HL-60 (cell line): Measurements from ENCODE around the gene PTPRG.

Source experiments
- DNase-seq, 2 experiments: peaks; one replicate each; pipeline ENCODE4 v3.0.0-alpha.2; 2010 to 2020; ENCODE audit warnings: low read depth in 1 of 2, low spot score in 1 of 2
- H3K27ac ChIP-seq: fragments of 250-450 bp; sonication (Bioruptor Pico); replicated peaks from 2 replicates; pipeline ENCODE4 v1.5.1; 2020; ENCODE audit warnings: mild to moderate bottlenecking, moderate library complexity
- H3K27me3 ChIP-seq: fragments of 250-450 bp; sonication (Bioruptor Pico); 2 replicates; pipeline ENCODE4 v1.5.1; 2021; ENCODE audit warnings: mild to moderate bottlenecking, moderate library complexity; ENCODE audit not compliant: insufficient read depth, poor library complexity, severe bottlenecking
- H3K4me3 ChIP-seq: replicated peaks from 2 replicates; pipeline ENCODE4 v1.5.1; 2011; ENCODE audit warnings: mild to moderate bottlenecking, control low read depth, low read length; ENCODE audit not compliant: insufficient read depth
- CTCF ChIP-seq: IDR thresholded peaks from one replicate; pipeline ENCODE4 v1.5.1; 2011; ENCODE audit warnings: low read length, control low read depth, inconsistent platforms; ENCODE audit not compliant: insufficient read depth
- GABPA ChIP-seq: IDR thresholded peaks from 2 replicates; pipeline ENCODE4 v1.6.1; 2012; ENCODE audit warnings: low read depth
- POLR2AphosphoS5 ChIP-seq: IDR thresholded peaks from 2 replicates; pipeline ENCODE4 v1.6.1; 2012; ENCODE audit warnings: low read depth
- SPI1 ChIP-seq: IDR thresholded peaks from 2 replicates; pipeline ENCODE4 v1.6.1; 2012; ENCODE audit warnings: low read depth, mild to moderate bottlenecking, borderline replicate concordance
- TF ChIP-seq, protein P1 (sequence below): IDR thresholded peaks from 2 replicates; pipeline ENCODE4 v1.6.1; 2012; ENCODE audit warnings: low read depth; ENCODE audit not compliant: insufficient replicate concordance

Gene PTPRG

GRCh38 chr3:61650276-61650675, 88.9 kb downstream of the PTPRG start:
- DNase-seq: no peak
- no peak for TF ChIP-seq CTCF
- no peak for TF ChIP-seq POLR2AphosphoS5
- TF ChIP-seq, protein P1, sequence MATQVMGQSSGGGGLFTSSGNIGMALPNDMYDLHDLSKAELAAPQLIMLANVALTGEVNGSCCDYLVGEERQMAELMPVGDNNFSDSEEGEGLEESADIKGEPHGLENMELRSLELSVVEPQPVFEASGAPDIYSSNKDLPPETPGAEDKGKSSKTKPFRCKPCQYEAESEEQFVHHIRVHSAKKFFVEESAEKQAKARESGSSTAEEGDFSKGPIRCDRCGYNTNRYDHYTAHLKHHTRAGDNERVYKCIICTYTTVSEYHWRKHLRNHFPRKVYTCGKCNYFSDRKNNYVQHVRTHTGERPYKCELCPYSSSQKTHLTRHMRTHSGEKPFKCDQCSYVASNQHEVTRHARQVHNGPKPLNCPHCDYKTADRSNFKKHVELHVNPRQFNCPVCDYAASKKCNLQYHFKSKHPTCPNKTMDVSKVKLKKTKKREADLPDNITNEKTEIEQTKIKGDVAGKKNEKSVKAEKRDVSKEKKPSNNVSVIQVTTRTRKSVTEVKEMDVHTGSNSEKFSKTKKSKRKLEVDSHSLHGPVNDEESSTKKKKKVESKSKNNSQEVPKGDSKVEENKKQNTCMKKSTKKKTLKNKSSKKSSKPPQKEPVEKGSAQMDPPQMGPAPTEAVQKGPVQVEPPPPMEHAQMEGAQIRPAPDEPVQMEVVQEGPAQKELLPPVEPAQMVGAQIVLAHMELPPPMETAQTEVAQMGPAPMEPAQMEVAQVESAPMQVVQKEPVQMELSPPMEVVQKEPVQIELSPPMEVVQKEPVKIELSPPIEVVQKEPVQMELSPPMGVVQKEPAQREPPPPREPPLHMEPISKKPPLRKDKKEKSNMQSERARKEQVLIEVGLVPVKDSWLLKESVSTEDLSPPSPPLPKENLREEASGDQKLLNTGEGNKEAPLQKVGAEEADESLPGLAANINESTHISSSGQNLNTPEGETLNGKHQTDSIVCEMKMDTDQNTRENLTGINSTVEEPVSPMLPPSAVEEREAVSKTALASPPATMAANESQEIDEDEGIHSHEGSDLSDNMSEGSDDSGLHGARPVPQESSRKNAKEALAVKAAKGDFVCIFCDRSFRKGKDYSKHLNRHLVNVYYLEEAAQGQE: no peak
- TF ChIP-seq SPI1: no peak
- no peak for TF ChIP-seq GABPA

GRCh38 chr3:61650719-61651410, 89.5 kb downstream of the PTPRG start:
- TF ChIP-seq, protein P1: no peak
- TF ChIP-seq CTCF (no peak), POLR2AphosphoS5 (no peak), SPI1 (no peak), GABPA (no peak)
- DNase-seq: no peak
- Histone ChIP-seq H3K4me3 (no peak overlapping the region), H3K27me3 (no peaks in the 10 kb centered on the region), H3K27ac (no peak overlapping the region)

More at GRCh38 chr3:61650276-61650675, 88.9 kb downstream of the PTPRG start:
- Histone ChIP-seq H3K4me3 (no peak overlapping the region), H3K27me3 (no peaks in the 10 kb centered on the region), H3K27ac (no peak overlapping the region)

DNA sequence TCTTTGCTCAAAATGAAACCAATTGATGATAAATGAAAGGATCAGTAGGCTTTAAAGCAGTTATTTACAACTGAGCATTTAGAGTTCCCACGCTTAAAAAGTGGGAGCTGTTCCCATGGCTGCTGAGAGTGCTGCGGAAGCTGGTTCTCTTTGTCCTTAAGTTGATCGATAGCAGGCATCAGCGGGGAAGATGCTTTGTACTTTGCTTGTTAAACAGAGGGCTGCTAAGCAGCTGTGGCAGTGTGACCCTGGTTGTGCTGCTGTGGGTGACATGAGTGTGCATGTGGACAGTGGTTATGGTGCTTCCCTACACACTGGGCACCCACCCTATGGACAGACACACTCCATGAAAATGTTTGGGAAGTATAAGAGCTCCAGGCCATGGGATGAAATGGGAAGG, 96.3 kb downstream of the PTPRG start:
- no peak overlapping the region for H3K27ac ChIP-seq
- H3K4me3 ChIP-seq: no peak overlapping the region
- no peaks in the 10 kb centered on the region for H3K27me3 ChIP-seq
- DNase-seq: no peak
- TF ChIP-seq, protein P1: no peak
- TF ChIP-seq SPI1 (no peak), CTCF (no peak), GABPA (no peak), POLR2AphosphoS5 (no peak)
